ENCODE data around the gene ARHGAP4.

ARHGAP4 gene

GRCh38 chrX:153939573-153939972, 13.5 kb upstream of the ARHGAP4 start:
- Histone ChIP-seq H3K27me3 (replicated peaks; ENCODE audit: control insufficient read depth, insufficient read depth, low read length) (peaks cover 14% of the 10 kb centered on the region), H3K9me3 (ENCODE audit: control insufficient read depth, low read length) (no peaks in the 10 kb centered on the region), H3K4me3 (ENCODE audit: low read length) (no peak overlapping the region), H3K9ac (ENCODE audit: low read length) (no peak overlapping the region), H3K4me1 (ENCODE audit: control insufficient read depth, insufficient read depth, low read length) (no peaks in the 10 kb centered on the region), H3K36me3 (ENCODE audit: control insufficient read depth, insufficient read depth, low read length, severe bottlenecking) (no peaks in the 10 kb centered on the region)
- DNase-seq (ENCODE audit: low read depth) = no peak

- H3K27me3 ChIP-seq (replicated peaks; ENCODE audit: control insufficient read depth, insufficient read depth, low read length) = peaks cover 5% of the 10 kb centered on the region
- no peak overlapping the region for H3K4me3 ChIP-seq (ENCODE audit: low read length)
- no peaks in the 10 kb centered on the region for H3K36me3 ChIP-seq (ENCODE audit: control insufficient read depth, insufficient read depth, low read length, severe bottlenecking)
- H3K9me3 ChIP-seq (ENCODE audit: control insufficient read depth, low read length) = no peaks in the 10 kb centered on the region
- no peak for DNase-seq (ENCODE audit: low read depth)
- H3K9ac ChIP-seq (ENCODE audit: low read length) = no peak overlapping the region
- peaks cover 3% of the 10 kb centered on the region for H3K4me1 ChIP-seq (ENCODE audit: control insufficient read depth, insufficient read depth, low read length)
Observed at GRCh38 chrX:153938226-153938786, 12.2 kb upstream of the ARHGAP4 start.

- Histone ChIP-seq H3K9me3 (ENCODE audit: control insufficient read depth, low read length) (no peaks in the 10 kb centered on the region), H3K9ac (ENCODE audit: low read length) (no peak overlapping the region), H3K36me3 (ENCODE audit: control insufficient read depth, insufficient read depth, low read length, severe bottlenecking) (peaks cover 4% of the 10 kb centered on the region), H3K4me3 (ENCODE audit: low read length) (no peak overlapping the region), H3K27me3 (replicated peaks; ENCODE audit: control insufficient read depth, insufficient read depth, low read length) (peaks cover 5% of the 10 kb centered on the region), H3K4me1 (ENCODE audit: control insufficient read depth, insufficient read depth, low read length) (peaks cover 3% of the 10 kb centered on the region)
- DNase-seq (ENCODE audit: low read depth) = no peak
Observed at GRCh38 chrX:153937056-153937455, 11.0 kb upstream of the ARHGAP4 start.

- H3K4me1 ChIP-seq (ENCODE audit: control insufficient read depth, insufficient read depth, low read length) = peaks cover 9% of the 10 kb centered on the region
- H3K27me3 ChIP-seq (replicated peaks; ENCODE audit: control insufficient read depth, insufficient read depth, low read length) = peaks cover 5% of the 10 kb centered on the region
- no peaks in the 10 kb centered on the region for H3K9me3 ChIP-seq (ENCODE audit: control insufficient read depth, low read length)
- no peak for DNase-seq (ENCODE audit: low read depth)
- H3K36me3 ChIP-seq (ENCODE audit: control insufficient read depth, insufficient read depth, low read length, severe bottlenecking) = peaks cover 20% of the 10 kb centered on the region
- peak overlapping the region; percentile 34 for H3K9ac ChIP-seq (ENCODE audit: low read length)
- peak overlapping the region; percentile 54 for H3K4me3 ChIP-seq (ENCODE audit: low read length)
Observed at GRCh38 chrX:153935326-153935851, 9.3 kb upstream of the ARHGAP4 start.

GRCh38 chrX:153934762-153935325, 8.8 kb upstream of the ARHGAP4 start, which contains the start of gene NAA10:
NAA10 (minus strand) TSS chrX:153935037; CDS start chrX:153934904, 133 bp downstream.
- Histone ChIP-seq H3K4me3 (ENCODE audit: low read length) (peak within 1 kb of the TSS; percentile 93), H3K36me3 (ENCODE audit: control insufficient read depth, insufficient read depth, low read length, severe bottlenecking) (peaks cover 25% of the 10 kb centered on the region), H3K4me1 (ENCODE audit: control insufficient read depth, insufficient read depth, low read length) (peaks cover 9% of the 10 kb centered on the region), H3K27me3 (replicated peaks; ENCODE audit: control insufficient read depth, insufficient read depth, low read length) (peaks cover 4% of the 10 kb centered on the region), H3K9me3 (ENCODE audit: control insufficient read depth, low read length) (no peaks in the 10 kb centered on the region), H3K9ac (ENCODE audit: low read length) (peak within 1 kb of the TSS; percentile 95)
- DNase-seq (ENCODE audit: low read depth) = peak; percentile 87

GRCh38 chrX:153934148-153934761, 8.2 kb upstream of the ARHGAP4 start:
- Histone ChIP-seq H3K9me3 (ENCODE audit: control insufficient read depth, low read length) (no peaks in the 10 kb centered on the region), H3K9ac (ENCODE audit: low read length) (peak overlapping the region; percentile 95), H3K27me3 (replicated peaks; ENCODE audit: control insufficient read depth, insufficient read depth, low read length) (no peaks in the 10 kb centered on the region), H3K4me1 (ENCODE audit: control insufficient read depth, insufficient read depth, low read length) (peaks cover 11% of the 10 kb centered on the region), H3K4me3 (ENCODE audit: low read length) (peak overlapping the region; percentile 93), H3K36me3 (ENCODE audit: control insufficient read depth, insufficient read depth, low read length, severe bottlenecking) (peaks cover 31% of the 10 kb centered on the region)
- no peak for DNase-seq (ENCODE audit: low read depth)

- H3K9me3 ChIP-seq (ENCODE audit: control insufficient read depth, low read length) = no peaks in the 10 kb centered on the region
- peaks cover 31% of the 10 kb centered on the region for H3K36me3 ChIP-seq (ENCODE audit: control insufficient read depth, insufficient read depth, low read length, severe bottlenecking)
- H3K9ac ChIP-seq (ENCODE audit: low read length) = peak overlapping the region; percentile 95
- H3K4me3 ChIP-seq (ENCODE audit: low read length) = peak overlapping the region; percentile 93
- H3K4me1 ChIP-seq (ENCODE audit: control insufficient read depth, insufficient read depth, low read length) = peaks cover 14% of the 10 kb centered on the region
- peak; percentile 26 for DNase-seq (ENCODE audit: low read depth)
- H3K27me3 ChIP-seq (replicated peaks; ENCODE audit: control insufficient read depth, insufficient read depth, low read length) = no peaks in the 10 kb centered on the region
Observed at GRCh38 chrX:153933748-153934147, 7.7 kb upstream of the ARHGAP4 start.

GRCh38 chrX:153932220-153932915, 6.3 kb upstream of the ARHGAP4 start:
- Histone ChIP-seq H3K9me3 (ENCODE audit: control insufficient read depth, low read length) (no peaks in the 10 kb centered on the region), H3K4me3 (ENCODE audit: low read length) (no peak overlapping the region), H3K9ac (ENCODE audit: low read length) (no peak overlapping the region), H3K27me3 (replicated peaks; ENCODE audit: control insufficient read depth, insufficient read depth, low read length) (no peaks in the 10 kb centered on the region), H3K36me3 (ENCODE audit: control insufficient read depth, insufficient read depth, low read length, severe bottlenecking) (peaks cover 31% of the 10 kb centered on the region), H3K4me1 (ENCODE audit: control insufficient read depth, insufficient read depth, low read length) (peaks cover 18% of the 10 kb centered on the region)
- DNase-seq (ENCODE audit: low read depth) = no peak

GRCh38 chrX:153931748-153932147, 5.7 kb upstream of the ARHGAP4 start:
- H3K36me3 ChIP-seq (ENCODE audit: control insufficient read depth, insufficient read depth, low read length, severe bottlenecking) = peaks cover 31% of the 10 kb centered on the region
- H3K4me1 ChIP-seq (ENCODE audit: control insufficient read depth, insufficient read depth, low read length) = peaks cover 23% of the 10 kb centered on the region
- no peak overlapping the region for H3K4me3 ChIP-seq (ENCODE audit: low read length)
- H3K9ac ChIP-seq (ENCODE audit: low read length) = peak overlapping the region; percentile 18
- no peaks in the 10 kb centered on the region for H3K27me3 ChIP-seq (replicated peaks; ENCODE audit: control insufficient read depth, insufficient read depth, low read length)
- H3K9me3 ChIP-seq (ENCODE audit: control insufficient read depth, low read length) = no peaks in the 10 kb centered on the region
- no peak for DNase-seq (ENCODE audit: low read depth)

- Histone ChIP-seq H3K9ac (ENCODE audit: low read length) (peak overlapping the region; percentile 18), H3K9me3 (ENCODE audit: control insufficient read depth, low read length) (no peaks in the 10 kb centered on the region), H3K36me3 (ENCODE audit: control insufficient read depth, insufficient read depth, low read length, severe bottlenecking) (peaks cover 31% of the 10 kb centered on the region), H3K4me1 (ENCODE audit: control insufficient read depth, insufficient read depth, low read length) (peaks cover 26% of the 10 kb centered on the region), H3K27me3 (replicated peaks; ENCODE audit: control insufficient read depth, insufficient read depth, low read length) (no peaks in the 10 kb centered on the region), H3K4me3 (ENCODE audit: low read length) (no peak overlapping the region)
- no peak for DNase-seq (ENCODE audit: low read depth)
Observed at GRCh38 chrX:153931151-153931550, 5.1 kb upstream of the ARHGAP4 start.
